CD1c-positive myeloid dendritic cell (primary cell): ENCODE measurements around the gene MDM2.
"Not testable (repeated sequence)": the region's sequence is repeated elsewhere in the genome, so short reads cannot be mapped to it uniquely, and the experiment has no call there.

Experiments used
- DNase-seq: peaks from one replicate; pipeline ENCODE4 v3.0.0-alpha.2; 2016; ENCODE audit errors: extremely low spot score

Gene MDM2

DNA sequence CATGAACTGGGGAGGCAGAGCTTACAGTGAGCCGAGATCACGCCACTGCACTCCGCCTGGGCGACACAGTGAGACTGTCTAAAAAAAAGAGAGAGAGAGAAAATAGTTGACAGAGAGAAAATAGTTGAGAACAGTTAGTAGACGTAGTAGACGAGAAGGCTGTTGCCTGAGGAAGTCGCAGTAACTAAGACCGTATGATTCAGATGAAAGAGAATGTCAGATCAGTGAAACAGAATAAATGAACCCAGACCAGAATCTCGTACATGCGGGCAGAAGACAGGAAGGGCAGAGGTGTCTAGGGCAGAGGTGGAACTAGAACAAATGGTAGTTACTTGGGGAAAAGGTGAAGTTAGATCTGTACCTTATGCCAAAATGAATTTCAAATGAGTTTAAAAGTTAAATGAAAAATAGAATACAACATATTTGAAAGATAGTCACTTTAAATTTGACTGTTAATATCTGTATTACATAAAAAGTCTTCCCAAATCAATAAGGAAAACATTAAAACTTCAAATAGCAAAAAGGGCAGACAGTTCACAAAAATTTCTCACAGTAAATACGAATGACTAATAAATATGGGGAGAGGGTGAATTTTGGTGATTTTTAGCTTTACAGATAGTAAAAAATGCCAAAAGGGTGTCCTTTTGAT lies 17.7 kb downstream of the MDM2 start:
- DNase-seq, result no peak

DNA sequence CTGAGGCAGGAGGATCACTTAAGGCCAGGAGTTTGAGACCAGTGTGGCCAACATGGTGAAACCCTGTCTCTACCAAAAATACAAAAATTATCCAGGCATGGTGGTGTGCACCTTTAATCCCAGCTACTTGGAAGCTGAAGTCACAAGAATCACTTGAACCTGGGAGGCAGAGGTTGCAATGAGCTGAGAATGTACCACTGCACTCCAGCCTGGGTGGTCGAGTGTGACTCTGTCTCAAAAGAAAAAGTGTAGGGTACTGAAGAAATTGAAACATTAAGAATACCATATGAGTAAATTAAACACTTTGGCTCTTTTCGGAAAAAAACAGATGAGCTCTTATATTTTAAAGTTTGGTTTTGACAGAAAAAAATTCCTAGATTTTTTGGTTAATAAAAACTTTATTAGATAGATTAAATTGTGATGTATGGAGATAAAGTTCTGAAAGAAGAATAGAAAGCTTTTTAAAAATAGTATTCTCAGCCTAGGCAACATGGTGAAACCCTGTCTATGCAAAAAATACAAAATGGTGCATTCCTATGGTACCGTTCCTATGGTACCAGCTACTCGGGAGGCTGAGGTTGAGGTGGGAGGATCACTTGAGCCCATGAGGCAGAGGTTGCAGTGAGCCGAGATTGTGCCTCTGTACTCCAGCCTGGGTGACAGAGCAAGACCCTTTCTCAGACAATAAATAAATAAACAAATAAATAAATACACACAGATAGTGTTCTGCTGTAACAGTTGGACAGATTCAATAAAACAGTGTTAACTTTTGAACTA lies 20.1 kb downstream of the MDM2 start:
- no peak for DNase-seq

DNA sequence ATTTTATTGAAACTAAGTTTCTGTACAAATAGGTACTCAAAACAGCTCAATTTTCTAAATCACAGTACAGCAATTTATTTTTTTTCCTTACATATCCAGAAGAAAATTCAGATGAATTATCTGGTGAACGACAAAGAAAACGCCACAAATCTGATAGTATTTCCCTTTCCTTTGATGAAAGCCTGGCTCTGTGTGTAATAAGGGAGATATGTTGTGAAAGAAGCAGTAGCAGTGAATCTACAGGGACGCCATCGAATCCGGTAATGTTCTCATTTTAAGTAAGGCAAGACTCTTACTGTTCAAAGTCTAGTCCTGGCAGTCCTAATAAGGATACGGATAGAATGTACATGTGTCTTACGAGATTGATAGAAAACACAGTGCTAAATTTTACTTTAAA lies 20.7 kb downstream of the MDM2 start:
- DNase-seq, result no peak

DNA sequence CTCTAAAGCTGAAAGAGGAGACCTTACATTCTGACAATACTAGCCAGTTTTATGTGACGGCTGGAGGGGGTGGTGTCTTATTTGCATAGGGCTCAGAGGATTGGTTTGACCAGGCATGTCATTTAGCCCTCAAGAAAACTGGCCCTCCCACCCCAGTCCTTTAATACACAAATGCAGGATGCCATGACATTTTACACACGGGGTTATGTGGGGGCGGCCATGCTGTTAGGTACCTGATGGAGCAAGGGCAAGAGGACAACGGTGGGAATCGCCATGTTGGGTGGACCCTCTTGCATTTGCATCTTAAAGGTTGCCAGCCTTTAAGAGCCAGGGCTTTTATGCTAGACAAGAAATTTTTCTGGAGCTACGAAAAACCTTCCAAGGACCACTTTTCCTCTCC lies 23.3 kb downstream of the MDM2 start:
- no peak for DNase-seq

DNA sequence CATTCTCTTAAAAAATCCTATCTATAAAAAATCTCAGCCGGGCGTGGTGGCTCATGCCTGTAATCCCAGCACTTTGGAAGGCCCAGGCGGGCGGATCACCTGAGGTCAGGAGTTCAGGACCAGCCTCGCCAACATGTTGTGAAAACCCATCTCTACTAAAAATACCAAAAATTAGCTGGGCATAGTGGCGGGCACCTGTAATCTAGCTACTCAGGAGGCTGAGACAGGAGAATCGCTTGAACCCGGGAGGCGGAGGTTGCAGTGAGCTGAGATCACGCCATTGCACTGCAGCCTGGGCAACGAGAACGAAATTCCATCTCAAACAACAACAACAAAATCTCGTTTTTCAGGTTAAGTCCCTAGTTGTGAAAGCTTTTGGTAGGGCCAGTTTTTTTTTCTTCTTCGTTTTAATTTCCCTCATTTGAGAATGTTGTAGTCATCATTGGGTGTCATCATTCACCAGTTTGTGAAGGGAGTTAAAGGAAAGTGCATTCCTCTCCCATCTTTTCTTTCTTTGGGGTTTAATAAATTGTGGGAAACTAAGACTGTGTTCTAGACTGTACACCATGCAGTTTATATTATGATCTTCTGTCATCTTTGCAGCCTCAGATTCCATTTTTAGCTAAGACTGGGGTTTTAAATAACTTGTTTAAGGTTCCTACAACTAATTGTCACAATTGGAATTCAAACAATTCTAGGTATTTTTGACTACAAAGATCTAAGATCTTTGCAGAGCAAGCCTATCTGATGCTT lies 23.9 kb downstream of the MDM2 start:
- DNase-seq, result no peak

GRCh38 chr12:68832504-68832867 lies 24.5 kb downstream of the MDM2 start:
- no peak for DNase-seq

GRCh38 chr12:68833508-68833907 lies 25.5 kb downstream of the MDM2 start:
- DNase-seq, result no peak

- DNase-seq, result no peak
These were observed 27.4 kb downstream of the MDM2 start for GRCh38 chr12:68835333-68835908.

- DNase-seq, result no peak
These were observed 29.2 kb downstream of the MDM2 start for GRCh38 chr12:68837215-68837614.

DNA sequence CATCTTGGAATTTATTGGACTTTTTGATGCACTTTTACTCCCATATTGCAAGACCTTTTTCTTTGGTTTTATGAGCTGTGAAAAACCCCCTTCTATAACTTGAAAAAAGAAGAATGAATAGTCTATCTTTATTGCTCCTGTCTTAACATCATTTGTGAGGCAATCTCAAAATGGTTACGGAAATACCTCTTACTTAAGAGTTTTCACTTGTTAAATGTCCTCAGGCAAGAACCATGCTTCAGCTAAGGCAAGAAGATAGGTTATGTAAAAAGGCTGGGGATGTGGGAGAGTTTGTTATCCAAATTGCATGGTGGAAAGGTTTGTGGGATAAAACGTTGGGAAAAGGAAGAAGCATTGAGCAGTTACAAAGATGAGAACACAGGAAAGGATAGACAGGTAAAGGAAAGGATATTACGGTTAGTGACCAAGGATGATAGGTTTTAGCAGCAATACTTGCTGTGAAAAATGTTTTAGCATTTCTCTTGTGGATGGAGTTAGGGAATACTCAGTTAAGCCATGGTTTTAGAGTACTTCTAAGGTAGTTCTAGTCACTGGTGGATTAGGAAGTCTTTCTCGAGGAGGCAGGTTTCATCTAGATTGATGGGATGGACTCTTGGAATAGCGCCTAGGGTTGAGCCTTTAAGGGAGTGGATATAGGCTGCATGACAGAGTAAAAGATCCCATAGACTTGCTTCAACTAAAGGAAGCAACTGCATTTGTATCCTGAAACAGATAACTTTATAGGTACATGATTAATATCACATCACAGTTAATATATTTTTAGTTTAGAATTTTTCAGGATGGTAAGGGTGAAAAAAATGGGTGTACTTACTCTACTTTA lies 30.3 kb downstream of the MDM2 start:
- DNase-seq, result no peak

GRCh38 chr12:68839183-68840147 lies 31.5 kb downstream of the MDM2 start:
- no peak for DNase-seq

DNA sequence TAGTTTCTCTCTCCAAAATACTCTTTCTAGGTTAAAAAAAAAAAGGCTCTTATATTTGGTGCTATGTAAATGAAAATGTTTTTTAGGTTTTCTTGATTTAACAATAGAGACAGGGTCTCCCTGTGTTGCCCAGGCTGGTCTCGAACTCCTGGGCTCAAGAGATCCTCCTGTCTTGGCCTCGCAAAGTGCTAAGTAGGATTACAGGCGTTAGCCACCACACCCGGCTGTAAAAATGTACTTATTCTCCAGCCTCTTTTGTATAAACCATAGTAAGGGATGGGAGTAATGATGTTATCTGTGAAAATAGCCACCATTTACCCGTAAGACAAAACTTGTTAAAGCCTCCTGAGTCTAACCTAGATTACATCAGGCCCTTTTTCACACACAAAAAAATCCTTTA lies 33.2 kb downstream of the MDM2 start:
- not testable (repeated sequence) for DNase-seq

DNA sequence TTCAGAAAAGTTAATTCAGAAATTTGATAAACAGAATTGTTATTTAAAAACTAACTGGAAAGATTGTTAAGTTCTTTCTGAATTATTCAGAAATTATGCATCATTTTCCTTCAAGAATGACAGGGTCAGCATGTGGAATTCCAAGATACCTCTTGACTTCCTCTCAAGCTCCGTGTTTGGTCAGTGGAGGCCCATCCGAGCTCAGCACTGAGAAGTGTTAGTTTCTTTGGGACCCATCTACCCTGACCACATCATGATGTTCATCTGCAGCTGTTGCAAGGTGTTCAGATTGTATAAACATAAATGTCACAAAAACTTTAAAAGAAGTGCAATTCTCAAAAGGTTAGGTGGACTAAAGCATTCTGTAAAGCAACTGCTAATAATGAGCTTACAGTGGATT lies 33.7 kb downstream of the MDM2 start:
- DNase-seq, result no peak

DNA sequence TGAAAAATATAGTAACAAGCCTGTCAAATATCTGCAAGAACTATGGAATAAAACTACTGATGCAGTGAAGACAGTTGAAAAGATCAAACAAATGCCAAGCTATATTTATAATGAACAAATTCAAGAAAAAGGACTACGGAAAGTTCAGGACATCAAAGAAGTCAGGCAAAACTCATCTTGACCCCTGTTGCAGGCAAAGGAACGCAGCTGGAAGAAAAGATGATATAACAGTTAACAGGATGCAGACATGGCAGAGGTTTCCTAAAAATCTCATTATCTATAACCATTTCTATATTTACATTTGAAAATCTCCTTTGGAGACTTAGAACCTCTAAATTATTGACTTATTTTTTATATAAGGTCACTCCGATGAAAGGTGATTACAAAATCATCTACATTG lies 34.1 kb downstream of the MDM2 start:
- DNase-seq, result no peak

- no peak for DNase-seq
These were observed 35.0 kb downstream of the MDM2 start for GRCh38 chr12:68842784-68843567.

DNA sequence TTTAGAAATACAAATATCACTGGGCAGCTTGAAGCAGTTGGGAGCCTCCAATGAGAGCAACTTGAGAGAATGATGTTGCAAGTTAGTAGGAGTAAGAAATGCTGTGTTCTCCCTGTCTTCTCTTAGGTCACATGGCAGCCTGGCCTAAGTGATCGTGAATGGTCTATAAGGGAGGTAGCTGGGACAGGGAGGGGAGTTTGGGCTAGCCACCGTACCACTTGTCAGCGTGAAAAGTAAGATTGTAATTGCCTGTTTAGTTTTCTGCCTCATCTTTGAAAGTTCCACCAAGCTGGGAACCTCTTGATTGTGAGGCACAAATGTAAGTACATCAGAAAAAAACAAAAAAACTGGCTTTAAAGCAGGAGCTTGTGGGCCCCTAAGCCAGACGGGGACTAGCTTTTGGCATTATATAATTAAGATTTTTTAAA lies 36.4 kb downstream of the MDM2 start:
- no peak for DNase-seq

GRCh38 chr12:68844788-68845695 lies 37.1 kb downstream of the MDM2 start:
- DNase-seq, result no peak

DNA sequence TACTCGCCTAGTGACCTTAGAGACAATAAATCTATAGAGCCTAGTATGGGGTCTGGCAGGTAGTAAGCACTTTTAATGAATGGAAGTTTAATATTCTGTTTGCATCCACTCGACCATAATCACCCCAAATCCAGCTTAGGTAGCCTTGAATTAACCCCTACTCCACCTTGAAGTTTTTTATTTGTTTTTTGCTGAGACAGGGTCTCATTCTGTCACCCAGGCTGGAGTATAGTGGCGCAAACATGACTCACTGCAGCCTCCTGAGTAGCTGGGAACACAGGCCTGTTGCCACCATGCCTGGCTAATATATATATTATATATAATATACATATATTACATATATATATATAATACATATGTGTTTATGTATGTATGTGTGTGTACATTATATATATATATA lies 38.8 kb downstream of the MDM2 start:
- DNase-seq, result no peak

GRCh38 chr12:68850390-68850789 lies 42.4 kb downstream of the MDM2 start:
- DNase-seq, result no peak
